Measurements from ENCODE around the gene ERFL.

Gene ERFL

GRCh38 chr19:41902594-41902993 lies 25.7 kb downstream of the ERFL start:
- Histone ChIP-seq H3K9me3 (ENCODE audit: control insufficient read depth, low read length) (no peaks in the 10 kb centered on the region), H3K27ac (peak overlapping the region; percentile 98), H3K36me3 (ENCODE audit: control insufficient read depth, insufficient read depth, low read length) (no peaks in the 10 kb centered on the region), H3K4me1 (peaks cover 63% of the 10 kb centered on the region), H3K9ac (no peak overlapping the region), H3K4me3 (ENCODE audit: low read depth, low read length) (peak overlapping the region; percentile 36), H2AFZ (no peak overlapping the region), H3K27me3 (ENCODE audit: control insufficient read depth, insufficient read depth, low read length) (no peaks in the 10 kb centered on the region), H3K79me2 (peaks cover 4% of the 10 kb centered on the region), H3K4me2 (ENCODE audit: low read length) (peak overlapping the region; percentile 52)
- TF ChIP-seq, protein P1, sequence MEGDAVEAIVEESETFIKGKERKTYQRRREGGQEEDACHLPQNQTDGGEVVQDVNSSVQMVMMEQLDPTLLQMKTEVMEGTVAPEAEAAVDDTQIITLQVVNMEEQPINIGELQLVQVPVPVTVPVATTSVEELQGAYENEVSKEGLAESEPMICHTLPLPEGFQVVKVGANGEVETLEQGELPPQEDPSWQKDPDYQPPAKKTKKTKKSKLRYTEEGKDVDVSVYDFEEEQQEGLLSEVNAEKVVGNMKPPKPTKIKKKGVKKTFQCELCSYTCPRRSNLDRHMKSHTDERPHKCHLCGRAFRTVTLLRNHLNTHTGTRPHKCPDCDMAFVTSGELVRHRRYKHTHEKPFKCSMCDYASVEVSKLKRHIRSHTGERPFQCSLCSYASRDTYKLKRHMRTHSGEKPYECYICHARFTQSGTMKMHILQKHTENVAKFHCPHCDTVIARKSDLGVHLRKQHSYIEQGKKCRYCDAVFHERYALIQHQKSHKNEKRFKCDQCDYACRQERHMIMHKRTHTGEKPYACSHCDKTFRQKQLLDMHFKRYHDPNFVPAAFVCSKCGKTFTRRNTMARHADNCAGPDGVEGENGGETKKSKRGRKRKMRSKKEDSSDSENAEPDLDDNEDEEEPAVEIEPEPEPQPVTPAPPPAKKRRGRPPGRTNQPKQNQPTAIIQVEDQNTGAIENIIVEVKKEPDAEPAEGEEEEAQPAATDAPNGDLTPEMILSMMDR (IDR thresholded peaks at IDR 0.05), result no peak

- Histone ChIP-seq H3K36me3 (ENCODE audit: control insufficient read depth, insufficient read depth, low read length) (no peaks in the 10 kb centered on the region), H2AFZ (no peak overlapping the region), H3K4me3 (ENCODE audit: low read depth, low read length) (no peak overlapping the region), H3K4me1 (peaks cover 63% of the 10 kb centered on the region), H3K9me3 (ENCODE audit: control insufficient read depth, low read length) (no peaks in the 10 kb centered on the region), H3K27ac (peak overlapping the region; percentile 98), H3K9ac (no peak overlapping the region), H3K4me2 (ENCODE audit: low read length) (no peak overlapping the region), H3K27me3 (ENCODE audit: control insufficient read depth, insufficient read depth, low read length) (no peaks in the 10 kb centered on the region), H3K79me2 (peaks cover 1% of the 10 kb centered on the region)
- TF ChIP-seq, protein P1 (IDR thresholded peaks at IDR 0.05), result no peak
Measured at GRCh38 chr19:41901707-41902360, 26.4 kb downstream of the ERFL start.

GRCh38 chr19:41898235-41898634 lies 30.0 kb downstream of the ERFL start:
- Histone ChIP-seq H3K4me3 (ENCODE audit: low read depth, low read length) (no peak overlapping the region), H3K27ac (peak overlapping the region; percentile 65), H3K4me2 (ENCODE audit: low read length) (no peak overlapping the region), H3K36me3 (ENCODE audit: control insufficient read depth, insufficient read depth, low read length) (no peaks in the 10 kb centered on the region), H3K4me1 (peaks cover 35% of the 10 kb centered on the region), H2AFZ (no peak overlapping the region), H3K9ac (no peak overlapping the region), H3K9me3 (ENCODE audit: control insufficient read depth, low read length) (no peaks in the 10 kb centered on the region), H3K79me2 (no peaks in the 10 kb centered on the region), H3K27me3 (ENCODE audit: control insufficient read depth, insufficient read depth, low read length) (no peaks in the 10 kb centered on the region)
- TF ChIP-seq, protein P1 (IDR thresholded peaks at IDR 0.05), result no peak

- no peaks in the 10 kb centered on the region for H3K9me3 ChIP-seq (ENCODE audit: control insufficient read depth, low read length)
- H3K27ac ChIP-seq, result peak overlapping the region; percentile 65
- H3K79me2 ChIP-seq, result no peaks in the 10 kb centered on the region
- no peak overlapping the region for H3K4me3 ChIP-seq (ENCODE audit: low read depth, low read length)
- TF ChIP-seq, protein P1 (IDR thresholded peaks at IDR 0.05), result no peak
- no peak overlapping the region for H3K4me2 ChIP-seq (ENCODE audit: low read length)
- no peak overlapping the region for H2AFZ ChIP-seq
- no peaks in the 10 kb centered on the region for H3K36me3 ChIP-seq (ENCODE audit: control insufficient read depth, insufficient read depth, low read length)
- no peaks in the 10 kb centered on the region for H3K27me3 ChIP-seq (ENCODE audit: control insufficient read depth, insufficient read depth, low read length)
- peaks cover 33% of the 10 kb centered on the region for H3K4me1 ChIP-seq
- H3K9ac ChIP-seq, result no peak overlapping the region
Measured at GRCh38 chr19:41897820-41898219, 30.4 kb downstream of the ERFL start.

DNA sequence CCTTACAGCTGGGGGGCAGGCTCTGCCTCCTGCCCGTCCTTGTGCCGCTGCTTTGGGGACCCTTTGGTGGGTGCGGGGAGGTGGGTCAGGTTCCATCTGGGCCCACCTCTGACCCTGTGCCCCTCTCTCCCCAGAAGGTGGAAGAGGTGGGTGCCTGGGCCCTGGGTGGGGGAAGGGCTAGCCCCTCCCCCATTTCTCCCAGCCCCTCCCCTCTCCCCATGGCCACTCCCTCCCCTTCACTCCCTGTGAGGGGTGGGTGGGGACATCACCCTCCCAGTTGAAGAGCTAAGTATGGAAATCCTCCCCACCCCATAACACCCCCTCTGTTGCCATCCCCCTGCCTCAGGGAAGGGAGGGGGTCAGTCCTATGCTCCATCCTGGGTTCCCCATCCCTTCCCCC lies 31.1 kb downstream of the ERFL start:
- Histone ChIP-seq H3K4me3 (ENCODE audit: low read depth, low read length) (no peak overlapping the region), H3K9me3 (ENCODE audit: control insufficient read depth, low read length) (no peaks in the 10 kb centered on the region), H3K9ac (no peak overlapping the region), H2AFZ (no peak overlapping the region), H3K4me1 (peaks cover 26% of the 10 kb centered on the region), H3K27ac (no peak overlapping the region), H3K36me3 (ENCODE audit: control insufficient read depth, insufficient read depth, low read length) (no peaks in the 10 kb centered on the region), H3K79me2 (no peaks in the 10 kb centered on the region), H3K27me3 (ENCODE audit: control insufficient read depth, insufficient read depth, low read length) (no peaks in the 10 kb centered on the region), H3K4me2 (ENCODE audit: low read length) (no peak overlapping the region)
- TF ChIP-seq, protein P1 (IDR thresholded peaks at IDR 0.05), result no peak

All from parathyroid adenoma (tissue), 2 donors.